Left hindlimb (tissue), 1 donor: Measurements from ENCODE around the gene ATXN1.
A peak's percentile ranks its signal among the peaks of the same experiment; 100 is the strongest.

Experiments
- DNase-seq: peaks from one replicate; pipeline ENCODE4 v3.0.0-alpha.2; 2018

ATXN1 gene

DNA sequence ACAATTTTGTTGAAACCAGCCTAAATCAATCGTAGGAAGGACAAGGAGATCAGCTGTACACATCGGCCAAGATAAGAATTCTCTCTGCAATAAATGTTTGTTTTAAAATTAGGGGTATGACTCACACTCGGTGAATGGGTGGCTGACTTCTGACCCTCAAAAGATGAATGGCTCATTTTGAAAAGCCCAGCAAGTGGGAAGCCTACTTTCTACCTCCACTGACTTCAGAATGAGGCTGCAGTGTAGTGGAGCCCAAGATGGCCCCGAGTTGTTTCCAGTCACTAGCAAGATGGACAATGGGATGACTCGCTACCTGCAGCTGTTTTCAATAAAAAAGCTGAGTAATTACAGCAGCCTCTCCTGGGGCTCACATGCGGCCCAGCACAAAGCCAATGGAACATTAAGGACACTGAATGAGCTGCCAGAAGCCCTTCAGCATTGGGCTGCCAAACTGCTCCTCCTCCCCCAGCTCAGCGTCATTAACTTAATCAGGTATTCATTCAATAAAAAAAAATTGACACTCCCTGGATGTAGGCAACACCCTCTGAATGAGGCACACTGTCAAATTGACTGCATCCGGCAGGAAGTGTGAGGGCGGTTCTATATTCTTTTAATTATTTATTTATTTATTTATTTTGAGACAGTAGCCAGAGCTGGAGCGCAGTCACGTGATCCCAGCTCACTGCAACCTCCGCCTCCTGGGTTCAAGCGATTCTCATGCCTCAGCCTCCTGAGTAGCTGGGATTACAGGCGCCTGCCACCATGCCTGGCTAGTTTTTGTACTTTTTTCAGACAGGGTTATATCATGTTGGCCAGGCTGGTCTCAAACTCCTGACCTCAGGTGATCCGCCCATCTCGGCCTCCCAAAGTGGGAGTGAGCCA, 415.6 kb downstream of the ATXN1 start:
- peak; percentile 70 for DNase-seq

GRCh38 chr6:16344756-16345155, 416.5 kb downstream of the ATXN1 start:
- DNase-seq, result no peak

- no peak for DNase-seq
Observed at GRCh38 chr6:16343593-16343992, 417.7 kb downstream of the ATXN1 start.

DNA sequence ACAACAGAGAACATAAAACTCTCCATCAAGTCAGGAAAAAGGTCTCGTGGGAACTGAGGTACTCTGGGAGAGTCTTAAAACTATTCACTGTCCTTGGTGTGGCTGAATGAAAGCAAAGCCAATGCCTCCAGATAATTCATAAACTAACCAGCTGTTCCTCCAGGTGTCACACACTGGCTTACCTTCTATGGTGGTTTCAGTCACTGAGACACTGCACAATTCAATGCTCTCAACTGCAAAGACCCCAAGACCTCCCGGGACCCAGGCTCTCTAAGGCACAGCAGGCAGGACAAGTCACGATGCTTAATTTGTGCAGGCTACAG, 422.0 kb downstream of the ATXN1 start:
- DNase-seq, result no peak

DNA sequence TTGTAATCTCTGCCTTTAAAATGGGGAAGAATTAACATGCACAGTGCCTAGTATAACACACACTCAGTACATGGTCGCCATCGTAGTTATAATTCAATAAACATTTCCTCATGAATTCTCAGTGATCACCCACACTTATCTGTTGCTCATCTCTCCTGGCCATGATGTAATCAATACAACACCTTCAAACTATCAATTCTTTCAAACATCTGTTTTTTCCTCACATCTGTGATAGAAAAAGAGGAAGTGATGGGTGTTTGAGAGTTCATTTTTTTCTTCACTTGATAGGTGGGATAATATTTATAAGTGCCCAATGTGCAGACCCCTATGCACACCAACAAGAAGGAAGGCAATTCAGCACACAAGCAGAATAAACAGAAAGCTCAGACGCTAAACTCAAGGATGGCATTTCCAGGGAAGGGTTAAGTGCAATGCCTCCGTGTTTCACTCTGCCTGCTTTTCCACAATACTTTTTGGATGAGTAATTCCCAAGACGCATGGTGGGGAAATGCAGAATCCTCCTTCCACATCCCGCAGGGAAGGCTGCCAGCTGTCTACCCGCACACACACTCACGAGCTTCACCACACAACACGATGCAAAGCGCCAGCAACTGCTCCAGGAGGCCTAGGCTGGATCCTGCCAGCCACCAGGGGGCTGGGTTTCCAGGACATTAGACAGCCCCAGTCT, 422.5 kb downstream of the ATXN1 start:
- DNase-seq, result peak; percentile 89

DNA sequence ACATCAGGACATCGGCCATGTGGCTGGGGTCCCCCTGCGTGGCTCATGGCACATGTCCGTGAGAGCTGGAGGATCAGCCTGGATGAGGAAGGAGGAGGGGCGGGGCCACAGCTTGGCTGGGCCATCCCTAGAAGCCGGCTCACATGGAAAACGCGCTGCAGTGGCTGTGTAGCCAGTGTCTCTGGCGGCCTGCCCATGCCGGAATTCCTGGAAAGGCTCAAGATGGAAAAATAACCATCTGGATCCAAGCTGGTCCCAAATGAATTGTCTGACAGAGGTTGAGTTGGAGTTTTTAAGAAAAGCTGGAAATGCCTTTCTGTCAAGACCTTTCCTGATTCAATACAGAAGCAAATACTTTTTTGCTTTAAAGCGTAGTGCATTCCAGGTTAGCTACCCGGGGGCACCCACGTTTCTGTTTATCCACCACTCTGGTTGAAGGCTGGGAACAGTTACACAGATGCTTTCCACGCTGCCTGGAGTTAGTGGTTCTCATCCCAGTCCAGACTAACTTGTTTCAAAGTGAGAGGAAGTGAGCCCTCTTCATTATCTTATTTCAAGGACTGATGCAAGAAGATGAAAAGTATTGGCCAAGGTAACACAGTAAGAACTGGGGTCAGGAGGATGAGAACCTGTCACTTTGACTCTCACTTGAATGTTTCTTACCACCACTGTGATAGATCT, 423.8 kb downstream of the ATXN1 start:
- DNase-seq, result peak; percentile 96

DNA sequence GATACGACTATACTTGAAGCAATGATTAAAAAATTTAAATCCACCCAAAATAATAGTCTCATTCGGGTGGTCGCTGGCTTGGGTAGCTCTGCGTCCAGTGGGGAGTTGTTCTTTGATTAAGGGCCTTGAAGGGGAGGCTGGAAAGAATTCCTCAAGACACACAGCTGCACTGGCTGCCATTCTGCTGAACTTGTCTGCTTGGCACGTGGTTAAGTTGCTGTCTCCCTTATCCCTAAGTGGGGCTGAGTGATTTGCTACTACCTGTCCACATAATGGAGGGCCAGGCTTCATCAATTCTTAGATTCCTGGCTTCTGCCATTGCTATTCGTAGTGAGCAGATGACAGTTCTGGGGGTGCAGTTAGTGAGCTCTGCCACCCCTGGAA, 424.4 kb downstream of the ATXN1 start:
- no peak for DNase-seq

GRCh38 chr6:16336056-16336818, 425.0 kb downstream of the ATXN1 start:
- DNase-seq, result no peak

DNA sequence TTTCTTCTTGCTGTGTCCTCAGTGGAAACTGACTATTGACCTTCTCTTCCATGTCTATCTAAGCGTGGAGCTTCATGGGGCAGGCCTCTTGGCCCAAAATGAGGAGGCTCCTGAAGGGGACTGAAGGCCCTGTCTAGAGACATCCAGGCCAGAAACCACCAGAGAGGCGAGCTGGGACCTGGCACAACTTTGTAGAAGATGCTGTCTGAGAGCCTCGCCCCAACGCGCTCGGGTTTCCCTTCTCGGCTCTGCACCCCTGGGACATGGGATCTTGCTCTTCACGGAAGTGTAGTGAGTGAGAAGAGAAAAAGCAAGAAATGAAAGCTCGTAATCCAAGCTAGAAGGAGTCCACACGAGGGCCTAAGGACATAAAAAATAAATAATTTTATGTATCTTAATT, 426.1 kb downstream of the ATXN1 start:
- DNase-seq, result no peak

DNA sequence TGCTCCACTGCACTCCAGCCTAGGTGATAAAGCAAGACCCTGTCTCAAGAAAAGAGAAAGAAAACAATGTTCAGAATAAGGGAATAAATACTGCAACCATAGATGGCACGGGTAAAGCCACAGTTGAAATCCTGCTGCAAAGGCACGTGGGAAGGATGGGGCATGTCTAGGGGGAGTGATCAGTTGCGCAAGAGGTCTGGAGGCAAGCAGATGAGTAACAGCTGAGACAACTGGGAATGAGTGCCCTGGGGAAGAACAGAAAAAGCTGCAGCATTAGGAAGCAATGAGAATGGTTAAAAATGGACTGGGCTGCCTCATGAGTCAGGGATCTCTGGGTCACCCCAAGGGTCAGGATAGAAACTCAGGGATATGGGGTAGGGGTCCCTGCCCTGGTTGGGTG, 426.6 kb downstream of the ATXN1 start:
- DNase-seq, result no peak

- DNase-seq, result no peak
Observed at GRCh38 chr6:16333580-16333979, 427.7 kb downstream of the ATXN1 start.

- DNase-seq, result peak; percentile 81
Observed at GRCh38 chr6:16332175-16332542, 429.1 kb downstream of the ATXN1 start.

- peak; percentile 59 for DNase-seq
Observed at GRCh38 chr6:16331384-16332174, 429.7 kb downstream of the ATXN1 start.

GRCh38 chr6:16329233-16329632, 432.0 kb downstream of the ATXN1 start:
- DNase-seq, result no peak

DNA sequence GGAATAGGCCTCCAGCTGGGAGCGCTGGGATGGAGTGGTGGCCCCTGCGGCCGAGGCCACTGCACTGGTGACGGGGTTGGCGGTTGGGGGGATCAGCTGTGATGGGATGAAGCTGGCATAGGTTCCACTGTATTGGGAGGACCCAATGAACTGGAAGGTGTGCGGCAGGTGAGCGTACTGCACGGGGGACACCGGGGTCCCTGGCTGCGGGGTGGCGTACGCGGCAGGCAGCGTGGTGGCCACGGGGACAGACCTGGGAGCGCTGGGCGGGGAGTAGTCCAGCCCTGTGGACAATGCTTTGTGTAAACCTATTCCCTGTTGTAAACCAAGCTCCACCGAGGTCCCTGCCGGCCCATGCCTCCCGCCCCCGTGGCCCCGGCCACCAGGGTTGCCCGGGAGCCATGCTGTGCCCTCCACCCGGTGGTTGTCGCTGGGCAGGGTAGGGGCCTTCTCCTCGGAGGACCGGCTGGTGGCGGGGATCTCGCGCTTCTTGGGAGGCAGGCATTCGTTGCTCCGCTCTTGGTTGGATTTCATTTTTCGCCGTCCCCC, 433.4 kb downstream of the ATXN1 start:
- DNase-seq, result no peak

- no peak for DNase-seq
Observed at GRCh38 chr6:16326971-16327776, 434.1 kb downstream of the ATXN1 start.

- DNase-seq, result no peak
Observed at GRCh38 chr6:16326531-16326930, 434.7 kb downstream of the ATXN1 start.

GRCh38 chr6:16324606-16325225, 436.5 kb downstream of the ATXN1 start:
- DNase-seq, result no peak

DNA sequence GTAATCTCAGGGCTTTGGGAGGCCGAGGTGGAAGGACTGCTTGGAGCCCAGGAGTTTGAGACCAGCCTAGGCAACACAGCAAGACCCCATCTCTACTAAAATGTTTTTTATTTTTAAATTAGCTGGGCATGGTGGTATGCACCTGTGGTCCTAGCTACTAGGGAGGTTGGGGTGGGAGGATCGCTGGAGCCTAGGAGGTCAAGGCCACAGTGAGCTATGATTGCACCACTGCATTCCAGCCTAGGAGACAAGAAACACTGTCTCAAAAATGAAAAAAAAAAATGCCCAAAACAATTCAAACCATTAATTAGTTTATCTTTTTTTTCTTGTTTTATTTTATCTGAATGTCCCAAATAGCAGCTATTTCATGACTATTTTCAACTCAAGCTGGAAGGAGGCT, 437.1 kb downstream of the ATXN1 start:
- no peak for DNase-seq

DNA sequence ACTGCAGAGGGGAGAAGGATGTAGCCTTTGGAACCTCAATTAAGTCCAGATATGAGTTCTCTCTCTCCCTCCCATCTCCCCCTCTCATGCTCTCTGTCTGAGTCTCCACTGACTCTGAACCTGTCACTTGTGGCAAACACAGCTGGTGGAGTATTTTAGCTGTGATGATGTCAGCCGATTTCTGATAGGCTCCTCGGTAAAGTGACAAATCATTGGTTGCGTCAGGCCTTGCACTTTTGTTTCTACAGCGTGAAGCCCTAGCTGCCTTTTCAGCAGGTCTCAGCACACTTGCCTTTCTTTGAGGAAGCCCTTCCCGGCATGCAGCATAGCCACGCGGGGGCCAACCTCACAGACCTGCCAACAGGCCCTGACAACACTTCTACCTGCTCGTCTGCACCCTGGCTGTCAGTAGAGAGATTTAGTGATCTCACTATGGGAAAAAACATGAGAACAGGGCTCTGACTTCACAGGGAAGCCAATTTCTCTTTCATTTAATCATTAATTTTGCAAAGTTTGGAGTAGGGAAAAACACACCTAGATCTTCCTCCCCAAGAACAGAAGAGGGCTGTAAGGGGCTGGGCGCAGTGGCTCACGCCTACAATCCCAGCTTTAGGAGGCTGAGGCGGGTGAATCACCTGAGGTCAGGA, 438.5 kb downstream of the ATXN1 start:
- DNase-seq, result peak; percentile 61
